HepG2 (cell line): ENCODE results near the gene VCX3B. TPM values are rescaled to one million over a fixed set of nuclear protein-coding genes. Genes with fewer than 3 reads are reported as not detected.

Source experiments
- ATAC-seq: fragments of 200-7000 bp; cut with Tn5 transposase; 3 replicates; pipeline ENCODE4 v1.9.1; 2020; ENCODE audit warnings: mild to moderate bottlenecking, moderate library complexity
- BruUV-seq: library from RNA; stranded (reverse); fragments of 400-500 nt; replicated peaks from 2 replicates; lab custom pipeline; 2021; lab: Mats Ljungman, UMichigan
- CTCF ChIA-PET: fragments of 300-600 bp; formaldehyde crosslinking; extraction: SDS; loops from one replicate; lab custom pipeline; 2021; ENCODE audit warnings: low total read pairs, inconsistent platforms, low intra/inter-chr PET ratio; lab: Yijun Ruan, JAX
- POLR2A ChIA-PET: fragments of 350-600 bp; sonication (Branson Sonifier 250); formaldehyde crosslinking; loops from one replicate; lab custom pipeline; 2020; ENCODE audit warnings: antibody characterized with exemption, inconsistent platforms; lab: Yijun Ruan, JAX
- DNase-seq: peaks from one replicate; pipeline ENCODE4 v3.0.0-alpha.2; 2015; ENCODE audit warnings: low spot score
- FAIRE-seq: peaks from 3 replicates; lab custom pipeline; 2011; peaks lifted over from hg19 to GRCh38; lab: Jason Lieb, UNC
- H2AFZ ChIP-seq: one replicate; pipeline ENCODE4 v1.6.1; 2011; ENCODE audit warnings: low read length, inconsistent platforms
- H3K27ac ChIP-seq: fragments of 300-600 bp; 3 replicates; pipeline ENCODE4 v1.8.0; 2011; ENCODE audit warnings: mixed run types, mild to moderate bottlenecking, mixed read lengths, low read length, inconsistent platforms; ENCODE audit not compliant: insufficient read depth; ENCODE audit errors: extremely low read length
- H3K27me3 ChIP-seq, 2 experiments: fragments of 200-600 bp in 1 of 2; 2 replicates in 1 of 2; 3 replicates in 1 of 2; pipeline versions ENCODE4 v1.6.0 to v1.8.0; 2011; ENCODE audit warnings: low read length in 2 of 2, mild to moderate bottlenecking in 2 of 2, moderate library complexity in 2 of 2, inconsistent platforms in 1 of 2; ENCODE audit not compliant: insufficient read depth in 2 of 2, control insufficient read depth in 1 of 2
- H3K36me3 ChIP-seq, 2 experiments: fragments of 200-600 bp in 1 of 2; replicated peaks in 1 of 2; 2 replicates in 1 of 2; 3 replicates in 1 of 2; pipeline versions ENCODE4 v1.5.1 to v1.8.0; 2011; ENCODE audit warnings: low read length in 2 of 2, inconsistent platforms in 1 of 2; ENCODE audit not compliant: insufficient read depth in 2 of 2, control insufficient read depth in 1 of 2
- H3K4me1 ChIP-seq: 2 replicates; pipeline ENCODE4 v1.5.1; 2012; ENCODE audit warnings: low read length, inconsistent platforms; ENCODE audit not compliant: insufficient read depth
- H3K4me2 ChIP-seq: 2 replicates; pipeline ENCODE4 v1.6.0; 2011; ENCODE audit warnings: low read depth, low read length, inconsistent platforms
- H3K4me3 ChIP-seq, 3 experiments: fragments of 200-600 bp in 1 of 3; sonication (generic), shearing (Covaris generic) in 1 of 3; replicated peaks in 1 of 3; 2 replicates each; pipeline ENCODE4 v1.5.1; 2011 to 2016; ENCODE audit warnings: low read length in 3 of 3, inconsistent platforms in 2 of 3, low read depth in 2 of 3, mild to moderate bottlenecking in 2 of 3, control low read depth in 1 of 3, mixed read lengths in 1 of 3; ENCODE audit not compliant: insufficient read depth in 1 of 3
- H3K79me2 ChIP-seq: one replicate; pipeline ENCODE4 v1.6.1; 2011; ENCODE audit warnings: low read length, inconsistent platforms; ENCODE audit not compliant: insufficient read depth
- H3K9ac ChIP-seq: 2 replicates; pipeline ENCODE4 v1.6.0; 2011; ENCODE audit warnings: mild to moderate bottlenecking, low read depth, low read length, inconsistent platforms; ENCODE audit not compliant: insufficient read depth
- H3K9me3 ChIP-seq: 2 replicates; pipeline ENCODE4 v1.5.1; 2012; ENCODE audit warnings: mild to moderate bottlenecking, low read length
- H4K20me1 ChIP-seq: 2 replicates; pipeline ENCODE4 v1.6.0; 2011; ENCODE audit warnings: inconsistent platforms, mild to moderate bottlenecking, low read length, moderate library complexity; ENCODE audit not compliant: insufficient read depth
- EHMT2 ChIP-seq: fragments of 200-600 bp; sonication (generic); IDR thresholded peaks from 2 replicates; pipeline ENCODE4 v1.7.0; 2017; ENCODE audit warnings: antibody characterized with exemption, low read depth, low read length, borderline replicate concordance
- FOSL2 ChIP-seq: sonication (generic); formaldehyde crosslinking; IDR thresholded peaks from 2 replicates; pipeline ENCODE4 v1.4.0; 2020; ENCODE audit warnings: missing genetic modification reagents
- HCFC1 ChIP-seq: fragments of 150-350 bp; IDR thresholded peaks from 2 replicates; pipeline ENCODE4 v1.6.1; 2014; ENCODE audit warnings: low read depth, low read length
- HES4 ChIP-seq: sonication (generic); formaldehyde crosslinking; IDR thresholded peaks from 2 replicates; pipeline ENCODE4 v1.9.0; 2021; ENCODE audit warnings: mild to moderate bottlenecking, missing genetic modification reagents, borderline replicate concordance
- PRMT3 ChIP-seq: sonication (generic); formaldehyde crosslinking; IDR thresholded peaks from 2 replicates; pipeline ENCODE4 v1.8.1; 2022; ENCODE audit warnings: low read depth, mild to moderate bottlenecking, moderate library complexity, missing genetic modification reagents, borderline replicate concordance
- TOE1 ChIP-seq: sonication (generic); formaldehyde crosslinking; IDR thresholded peaks from 2 replicates; pipeline ENCODE4 v1.4.0; 2020; ENCODE audit warnings: mild to moderate bottlenecking, missing genetic modification reagents
- ZNF274 ChIP-seq: sonication (generic); formaldehyde crosslinking; IDR thresholded peaks from 2 replicates; pipeline ENCODE4 v1.5.1; 2020; ENCODE audit warnings: mild to moderate bottlenecking, missing genetic modification reagents
- ZNF292 ChIP-seq: sonication (generic); formaldehyde crosslinking; IDR thresholded peaks from 2 replicates; pipeline ENCODE4 v1.8.1; 2022; ENCODE audit warnings: mild to moderate bottlenecking, low read depth, missing genetic modification reagents, borderline replicate concordance
- WGBS: methylation state at CpG from one replicate; pipeline ENCODE4 v1.1.6; 2017; ENCODE audit warnings: low lambda C conversion rate; 5-methylcytosine and 5-hydroxymethylcytosine counted together
- in situ Hi-C: cut with HindIII; loops from 2 replicates; pipeline ENCODE4 v1.10.0; 2017; ENCODE audit warnings: low pct_unique_long_range_greater_than_20kb; ENCODE audit not compliant: extremely low pct_ligation_motif_present
- intact Hi-C: fragments of 100-400 bp; cut with micrococcal nuclease; formaldehyde crosslinking; loops from one replicate; pipeline ENCODE4 v1.10.0; 2022; ENCODE audit not compliant: unreplicated experiment
- polyA plus RNA-seq, 8 experiments: library from polyadenylated mRNA; depleted of rRNA in 3 of 8; stranded (reverse) in 7 of 8; unstranded in 1 of 8; fragments of >200 nt; fragmentation: Illumina TruSeq in 4 of 8; extraction: Trizol in 4 of 8; gene quantifications; 2 replicates each; pipeline versions ENCODE4 v1.2.1 to v1.2.3, GENCODE V29; 2011 to 2016; ENCODE audit warnings: low read depth in 4 of 8, missing spikeins in 1 of 8, mixed read lengths in 1 of 8; ENCODE audit not compliant: insufficient read depth in 1 of 8
- total RNA-seq, 5 experiments: library from RNA; depleted of rRNA; stranded (reverse); fragments of >200 nt; fragmentation: Illumina TruSeq; extraction: Trizol; gene quantifications; 2 replicates each; pipeline ENCODE4 v1.2.3, GENCODE V29; 2016; ENCODE audit warnings: low read depth in 1 of 5
- TF ChIP-seq, protein P1 (sequence below): sonication (generic); formaldehyde crosslinking; IDR thresholded peaks from 2 replicates; pipeline ENCODE4 v1.4.0; 2020; ENCODE audit warnings: mild to moderate bottlenecking, missing genetic modification reagents
- TF ChIP-seq, protein P2 (sequence below): sonication (generic); IDR thresholded peaks from 2 replicates; pipeline ENCODE4 v1.6.1; 2016; ENCODE audit warnings: low read depth, borderline replicate concordance
- TF ChIP-seq, protein P3 (sequence below): sonication (generic); formaldehyde crosslinking; IDR thresholded peaks from 2 replicates; pipeline ENCODE4 v1.4.0; 2020; ENCODE audit warnings: mild to moderate bottlenecking, missing genetic modification reagents
- TF ChIP-seq, protein P4 (sequence below): IDR thresholded peaks from 2 replicates; pipeline ENCODE4 v1.6.1; 2016; ENCODE audit warnings: missing compliant biosample characterization, missing genetic modification reagents, borderline replicate concordance

The VCX3B gene
- total and polyA plus RNA-seq, 2 of the 13 experiments (the other 11 are each of a cell fraction or from before 2014, with no cell fraction given) = not detected

DNA sequence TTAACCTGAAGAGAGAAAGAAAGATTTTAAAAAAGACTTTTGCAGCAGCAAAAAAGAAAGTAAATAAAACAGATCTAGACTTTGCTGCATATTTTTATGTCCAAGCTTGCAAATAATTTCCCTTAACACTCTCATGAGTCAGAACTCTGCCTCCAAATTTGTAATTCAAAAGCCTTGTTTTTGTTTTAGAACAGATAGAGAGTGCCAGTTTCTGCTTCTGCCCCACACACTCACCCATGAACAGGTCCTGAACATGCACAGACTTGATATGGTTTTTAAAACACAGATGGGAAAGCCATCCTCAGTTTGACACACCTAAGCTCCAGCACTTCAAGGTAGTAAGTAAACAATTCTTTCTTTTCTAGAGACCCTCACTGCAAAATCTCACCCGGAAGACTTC, 39.7 kb upstream of the VCX3B start:
- no peak overlapping the region for H3K4me2 ChIP-seq
- POLR2A ChIA-PET = no interaction called here
- H3K36me3 ChIP-seq = no peaks in the 10 kb centered on the region
- CTCF ChIA-PET = no interaction called here
- no peak for ATAC-seq
- no peak overlapping the region for H3K9ac ChIP-seq
- no peaks in the 10 kb centered on the region for H3K27me3 ChIP-seq
- no peaks in the 10 kb centered on the region for H3K79me2 ChIP-seq
- FAIRE-seq = no peak
- no peak for TF ChIP-seq ZNF292 (CRISPR knock-in tag)
- TF ChIP-seq, protein P1, sequence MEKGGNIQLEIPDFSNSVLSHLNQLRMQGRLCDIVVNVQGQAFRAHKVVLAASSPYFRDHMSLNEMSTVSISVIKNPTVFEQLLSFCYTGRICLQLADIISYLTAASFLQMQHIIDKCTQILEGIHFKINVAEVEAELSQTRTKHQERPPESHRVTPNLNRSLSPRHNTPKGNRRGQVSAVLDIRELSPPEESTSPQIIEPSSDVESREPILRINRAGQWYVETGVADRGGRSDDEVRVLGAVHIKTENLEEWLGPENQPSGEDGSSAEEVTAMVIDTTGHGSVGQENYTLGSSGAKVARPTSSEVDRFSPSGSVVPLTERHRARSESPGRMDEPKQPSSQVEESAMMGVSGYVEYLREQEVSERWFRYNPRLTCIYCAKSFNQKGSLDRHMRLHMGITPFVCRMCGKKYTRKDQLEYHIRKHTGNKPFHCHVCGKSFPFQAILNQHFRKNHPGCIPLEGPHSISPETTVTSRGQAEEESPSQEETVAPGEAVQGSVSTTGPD (CRISPR knock-in tag) = no peak
- TF ChIP-seq, protein P2, sequence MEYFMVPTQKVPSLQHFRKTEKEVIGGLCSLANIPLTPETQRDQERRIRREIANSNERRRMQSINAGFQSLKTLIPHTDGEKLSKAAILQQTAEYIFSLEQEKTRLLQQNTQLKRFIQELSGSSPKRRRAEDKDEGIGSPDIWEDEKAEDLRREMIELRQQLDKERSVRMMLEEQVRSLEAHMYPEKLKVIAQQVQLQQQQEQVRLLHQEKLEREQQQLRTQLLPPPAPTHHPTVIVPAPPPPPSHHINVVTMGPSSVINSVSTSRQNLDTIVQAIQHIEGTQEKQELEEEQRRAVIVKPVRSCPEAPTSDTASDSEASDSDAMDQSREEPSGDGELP = no peak
- no peak overlapping the region for H2AFZ ChIP-seq
- H3K27ac ChIP-seq = no peak overlapping the region
- 89% methylated on average over 1 of the region's 1 CpG for WGBS
- H3K4me3 ChIP-seq = no peak overlapping the region
- H3K4me1 ChIP-seq = no peaks in the 10 kb centered on the region
- no peaks in the 10 kb centered on the region for H3K9me3 ChIP-seq
- BruUV-seq = no TSS peak
- no peak for DNase-seq
- H4K20me1 ChIP-seq = no peaks in the 10 kb centered on the region
- in situ Hi-C loops (no loop called here), intact Hi-C loops (no loop called here)

DNA sequence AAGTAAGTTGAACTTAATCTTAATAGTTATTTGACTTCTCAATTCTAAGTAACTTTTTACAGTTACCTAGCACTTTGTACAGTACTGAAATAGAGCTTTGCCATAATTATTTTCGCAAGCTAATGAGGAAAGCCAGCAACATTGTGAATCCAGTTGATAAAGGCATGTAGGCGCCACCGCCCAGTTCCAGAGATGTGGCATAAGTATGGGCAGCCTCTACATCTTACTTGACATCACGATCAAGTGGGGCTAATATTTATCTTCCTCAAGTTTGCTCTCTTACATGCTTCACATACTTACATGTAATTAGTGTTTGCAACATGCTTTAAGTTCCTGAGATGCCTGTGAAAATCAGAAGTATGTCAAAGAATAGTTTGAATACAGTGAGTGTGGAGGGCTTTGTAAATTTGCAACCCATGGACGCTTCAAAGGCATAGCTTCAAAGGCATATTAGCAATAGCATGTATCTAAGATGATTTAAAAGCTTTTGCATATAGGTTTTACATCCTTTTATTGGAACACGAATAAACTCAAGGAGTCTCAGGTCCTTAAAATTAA, 34.9 kb upstream of the VCX3B start:
- no peak overlapping the region for H2AFZ ChIP-seq
- H3K36me3 ChIP-seq = no peaks in the 10 kb centered on the region
- no peaks in the 10 kb centered on the region for H3K4me1 ChIP-seq
- H3K9me3 ChIP-seq = no peaks in the 10 kb centered on the region
- FAIRE-seq = no peak
- no peaks in the 10 kb centered on the region for H3K79me2 ChIP-seq
- H4K20me1 ChIP-seq = no peaks in the 10 kb centered on the region
- H3K27me3 ChIP-seq = no peaks in the 10 kb centered on the region
- no peak overlapping the region for H3K4me3 ChIP-seq
- no peak for ATAC-seq
- H3K4me2 ChIP-seq = no peak overlapping the region
- intact Hi-C loops (no loop called here), in situ Hi-C loops (no loop called here)
- TF ChIP-seq EHMT2 = no peak
- TF ChIP-seq PRMT3 (CRISPR knock-in tag) = no peak
- TF ChIP-seq FOSL2 = no peak
- TF ChIP-seq HES4 (CRISPR knock-in tag) = no peak
- no peak for TF ChIP-seq HCFC1
- TF ChIP-seq ZNF274 = no peak
- TF ChIP-seq, protein P3, sequence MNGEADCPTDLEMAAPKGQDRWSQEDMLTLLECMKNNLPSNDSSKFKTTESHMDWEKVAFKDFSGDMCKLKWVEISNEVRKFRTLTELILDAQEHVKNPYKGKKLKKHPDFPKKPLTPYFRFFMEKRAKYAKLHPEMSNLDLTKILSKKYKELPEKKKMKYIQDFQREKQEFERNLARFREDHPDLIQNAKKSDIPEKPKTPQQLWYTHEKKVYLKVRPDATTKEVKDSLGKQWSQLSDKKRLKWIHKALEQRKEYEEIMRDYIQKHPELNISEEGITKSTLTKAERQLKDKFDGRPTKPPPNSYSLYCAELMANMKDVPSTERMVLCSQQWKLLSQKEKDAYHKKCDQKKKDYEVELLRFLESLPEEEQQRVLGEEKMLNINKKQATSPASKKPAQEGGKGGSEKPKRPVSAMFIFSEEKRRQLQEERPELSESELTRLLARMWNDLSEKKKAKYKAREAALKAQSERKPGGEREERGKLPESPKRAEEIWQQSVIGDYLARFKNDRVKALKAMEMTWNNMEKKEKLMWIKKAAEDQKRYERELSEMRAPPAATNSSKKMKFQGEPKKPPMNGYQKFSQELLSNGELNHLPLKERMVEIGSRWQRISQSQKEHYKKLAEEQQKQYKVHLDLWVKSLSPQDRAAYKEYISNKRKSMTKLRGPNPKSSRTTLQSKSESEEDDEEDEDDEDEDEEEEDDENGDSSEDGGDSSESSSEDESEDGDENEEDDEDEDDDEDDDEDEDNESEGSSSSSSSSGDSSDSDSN (CRISPR knock-in tag) = no peak
- TF ChIP-seq, protein P4, sequence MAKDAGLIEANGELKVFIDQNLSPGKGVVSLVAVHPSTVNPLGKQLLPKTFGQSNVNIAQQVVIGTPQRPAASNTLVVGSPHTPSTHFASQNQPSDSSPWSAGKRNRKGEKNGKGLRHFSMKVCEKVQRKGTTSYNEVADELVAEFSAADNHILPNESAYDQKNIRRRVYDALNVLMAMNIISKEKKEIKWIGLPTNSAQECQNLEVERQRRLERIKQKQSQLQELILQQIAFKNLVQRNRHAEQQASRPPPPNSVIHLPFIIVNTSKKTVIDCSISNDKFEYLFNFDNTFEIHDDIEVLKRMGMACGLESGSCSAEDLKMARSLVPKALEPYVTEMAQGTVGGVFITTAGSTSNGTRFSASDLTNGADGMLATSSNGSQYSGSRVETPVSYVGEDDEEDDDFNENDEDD (CRISPR knock-in tag) = no peak
- no peak for TF ChIP-seq TOE1 (CRISPR knock-in tag)
- H3K9ac ChIP-seq = no peak overlapping the region
- CTCF ChIA-PET = no interaction called here
- POLR2A ChIA-PET = no interaction called here
- H3K27ac ChIP-seq = no peak overlapping the region
- BruUV-seq = no TSS peak
- WGBS = under 1% methylated on average over 6 of the region's 6 CpGs
- DNase-seq = no peak
